Mammary epithelial cell (primary cell): ENCODE data around the gene RAD51B.

Experiments used
- CTCF ChIP-seq, 2 donors: IDR thresholded peaks in 1 of 2; conservative IDR thresholded peaks in 1 of 2; 2 replicates each; pipeline ENCODE4 v1.5.1; 2011 to 2012; ENCODE audit warnings: inconsistent platforms in 2 of 2, low read length in 2 of 2, mild to moderate bottlenecking in 2 of 2, control low read depth in 1 of 2, low read depth in 1 of 2; ENCODE audit not compliant: insufficient read depth in 1 of 2; ENCODE audit errors: extremely low read depth in 1 of 2
- EZH2 ChIP-seq: IDR thresholded peaks from 2 replicates; pipeline ENCODE4 v1.6.1; 2012; ENCODE audit warnings: low read length, inconsistent platforms, borderline replicate concordance

- TF ChIP-seq CTCF (conservative IDR thresholded peaks at IDR 0.05 in 1 of 2, IDR thresholded peaks at IDR 0.05 in 1 of 2; ENCODE audit: extremely low read depth in 1 of 2, insufficient read depth in 1 of 2, low read depth in 1 of 2, low read length in 2 of 2) (no peak), EZH2 (no peak)
Observed at GRCh38 chr14:68562911-68563250, 743.3 kb downstream of the RAD51B start.
